ENCODE data around the gene MS4A4A.

Gene MS4A4A

DNA sequence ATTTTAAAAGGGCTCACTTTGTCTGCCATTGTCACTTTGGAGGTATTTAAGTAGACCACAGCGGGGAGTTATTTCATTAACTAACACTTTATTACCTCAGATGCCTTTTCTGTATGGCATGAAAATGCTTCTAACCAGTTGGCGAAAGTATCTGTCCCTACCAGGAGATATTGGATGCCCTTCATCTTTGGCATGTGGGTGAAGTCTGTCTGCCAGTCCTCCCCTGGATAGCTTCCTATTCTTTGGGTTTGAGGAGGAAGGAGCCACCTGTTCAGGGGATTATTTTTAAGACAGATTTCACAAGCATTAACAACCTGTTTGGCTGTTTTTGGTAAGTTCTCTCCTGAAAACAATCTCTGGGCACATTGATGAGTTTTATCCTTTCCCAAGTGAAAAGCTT is 63.7 kb downstream of the MS4A4A start:
- in situ Hi-C loops (cut with MboI; ENCODE audit: low sequenced_read_pairs) = loop anchor here (10.0 kb wide), 1 partner anchor 79 kb away; no protein-coding TSS in a partner anchor
- H3K9me3 ChIP-seq = 0 out of 2 replicates have a peak, but pooled peaks cover 2% of the 10 kb centered on the region

DNA sequence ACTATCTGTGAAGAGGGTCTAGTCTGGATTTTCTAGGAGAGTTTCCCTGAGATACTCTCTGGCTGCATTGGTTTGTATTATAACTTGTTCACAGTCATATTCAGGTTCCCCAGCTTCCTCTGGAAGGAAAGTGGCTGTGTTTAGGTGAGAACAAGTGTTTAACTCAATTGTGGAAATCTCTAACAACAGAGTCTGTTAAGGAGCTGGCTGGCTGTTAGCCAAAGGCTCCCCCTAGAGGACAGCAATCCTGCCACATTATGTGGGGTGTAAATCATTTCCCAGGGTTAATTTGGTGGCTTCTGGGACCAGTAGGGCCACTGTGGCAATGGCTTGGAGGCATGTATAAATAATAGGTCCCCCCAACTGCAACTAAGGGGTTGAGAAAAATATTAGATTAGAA is 65.0 kb downstream of the MS4A4A start:
- H3K9me3 ChIP-seq = 0 out of 2 replicates have a peak, but pooled peaks cover 2% of the 10 kb centered on the region
- H3K36me3 ChIP-seq (replicated peaks) = no peaks in the 10 kb centered on the region
- H3K4me1 ChIP-seq = peaks cover 3% of the 10 kb centered on the region
- no peak overlapping the region for H3K4me3 ChIP-seq
- in situ Hi-C loops (cut with MboI; ENCODE audit: low sequenced_read_pairs) = loop anchor here (10.0 kb wide), 1 partner anchor 81 kb away; no protein-coding TSS in a partner anchor
- no peaks in the 10 kb centered on the region for H3K27me3 ChIP-seq (ENCODE audit: low read depth)
- peak; percentile 54 to 76 for DNase-seq (ENCODE audit: low spot score in 2 of 2)

More for the DNA sequence above, 63.7 kb downstream of the MS4A4A start:
- DNase-seq (ENCODE audit: low spot score in 2 of 2) = no peak
- no peaks in the 10 kb centered on the region for H3K27me3 ChIP-seq (ENCODE audit: low read depth)
- no peak overlapping the region for H3K4me3 ChIP-seq
- no peaks in the 10 kb centered on the region for H3K4me1 ChIP-seq
- H3K36me3 ChIP-seq (replicated peaks) = no peaks in the 10 kb centered on the region

DNA sequence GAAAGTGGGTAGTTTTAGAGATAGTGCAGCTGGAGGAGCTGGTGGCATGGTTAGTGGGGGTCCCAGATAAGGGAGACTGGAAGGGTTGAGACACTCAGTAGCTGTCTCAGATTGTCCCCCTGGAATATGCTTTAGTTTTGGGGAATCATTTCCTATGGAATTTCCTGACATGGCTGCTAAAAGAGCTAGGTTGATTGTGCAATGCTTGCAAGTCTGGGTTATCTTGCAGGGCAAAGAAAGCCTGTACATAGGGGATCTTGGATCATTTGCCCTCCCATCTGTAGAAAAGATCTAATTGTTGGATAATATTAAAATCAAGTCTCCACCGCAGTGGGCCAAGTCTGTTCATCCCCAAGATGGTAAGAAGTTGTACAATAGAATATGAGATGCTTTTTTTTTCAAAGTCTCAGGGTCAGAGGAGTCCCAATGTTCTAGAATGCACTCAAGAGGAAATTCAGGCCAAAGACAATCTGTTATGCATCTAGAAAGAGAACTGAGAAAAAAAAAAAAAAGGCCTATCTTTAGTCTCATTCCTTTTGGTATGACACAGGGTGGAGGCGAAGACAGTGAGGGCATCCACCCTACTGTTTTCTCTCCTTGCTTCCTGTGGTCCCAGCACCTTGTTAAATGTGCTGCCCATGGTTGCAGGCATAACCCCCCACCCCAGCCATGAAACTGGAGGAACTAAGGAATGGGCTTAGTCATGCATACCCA is 66.8 kb downstream of the MS4A4A start:
- no peak overlapping the region for H3K4me3 ChIP-seq

DNA sequence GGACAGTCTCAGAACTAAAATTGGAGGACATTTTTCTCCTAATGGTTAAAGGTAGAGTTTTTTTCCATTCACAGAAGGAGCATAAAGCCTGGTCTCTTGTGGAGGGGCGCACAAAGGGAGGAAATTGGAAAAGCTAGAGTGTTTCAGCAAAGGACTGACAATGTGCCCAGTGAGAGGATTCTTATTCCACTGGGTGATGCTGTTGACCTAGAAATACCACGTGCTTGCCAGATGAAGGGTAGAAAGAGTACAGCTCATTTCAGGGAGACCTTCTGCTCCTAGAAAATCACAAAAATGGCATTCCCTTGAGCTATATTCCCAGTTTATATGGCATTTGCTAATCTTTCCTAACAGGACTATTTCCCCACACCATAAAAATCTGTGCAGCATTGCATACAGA is 67.7 kb downstream of the MS4A4A start:
- in situ Hi-C loops (cut with MboI; ENCODE audit: low sequenced_read_pairs) = loop anchor here (10.0 kb wide), 1 partner anchor 83 kb away; no protein-coding TSS in a partner anchor
- H3K4me1 ChIP-seq = peaks cover 9% of the 10 kb centered on the region
- no peaks in the 10 kb centered on the region for H3K36me3 ChIP-seq (replicated peaks)
- no peak overlapping the region for H3K4me3 ChIP-seq
- no peaks in the 10 kb centered on the region for H3K27me3 ChIP-seq (ENCODE audit: low read depth)
- DNase-seq (ENCODE audit: low spot score in 2 of 2) = no peak
- H3K9me3 ChIP-seq = 0 out of 2 replicates have a peak, but pooled peaks cover 2% of the 10 kb centered on the region

More for the DNA sequence above, 66.8 kb downstream of the MS4A4A start:
- Histone ChIP-seq H3K9me3 (0 out of 2 replicates have a peak, but pooled peaks cover 2% of the 10 kb centered on the region), H3K4me1 (peaks cover 9% of the 10 kb centered on the region), H3K36me3 (replicated peaks) (no peaks in the 10 kb centered on the region), H3K27me3 (ENCODE audit: low read depth) (no peaks in the 10 kb centered on the region)
- no peak for DNase-seq (ENCODE audit: low spot score in 2 of 2)
- in situ Hi-C loops (cut with MboI; ENCODE audit: low sequenced_read_pairs) = loop anchor here (10.0 kb wide), 1 partner anchor 82 kb away; no protein-coding TSS in a partner anchor

DNA sequence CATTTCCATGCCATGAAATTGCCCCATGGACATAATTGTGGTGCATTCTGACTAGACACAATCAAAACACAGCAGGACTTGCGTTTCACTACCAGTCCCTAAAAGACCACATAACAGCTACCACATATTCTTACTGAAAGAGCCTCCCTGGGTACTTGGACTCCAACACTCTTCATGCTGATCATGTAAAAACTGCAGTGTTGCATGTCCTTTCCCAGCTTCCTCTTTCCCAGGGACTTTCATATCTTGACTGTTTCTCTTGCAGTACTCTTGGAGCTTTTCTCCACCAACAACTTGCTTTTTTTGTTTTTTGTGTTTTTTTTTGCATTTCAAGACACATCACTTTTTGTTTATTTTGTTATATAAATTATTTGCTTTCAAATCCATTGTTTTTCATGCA is 69.5 kb downstream of the MS4A4A start:
- H3K36me3 ChIP-seq (replicated peaks) = no peaks in the 10 kb centered on the region
- DNase-seq (ENCODE audit: low spot score in 2 of 2) = no peak
- in situ Hi-C loops (cut with MboI; ENCODE audit: low sequenced_read_pairs) = loop anchor here (10.0 kb wide), 1 partner anchor 85 kb away; no protein-coding TSS in a partner anchor

DNA sequence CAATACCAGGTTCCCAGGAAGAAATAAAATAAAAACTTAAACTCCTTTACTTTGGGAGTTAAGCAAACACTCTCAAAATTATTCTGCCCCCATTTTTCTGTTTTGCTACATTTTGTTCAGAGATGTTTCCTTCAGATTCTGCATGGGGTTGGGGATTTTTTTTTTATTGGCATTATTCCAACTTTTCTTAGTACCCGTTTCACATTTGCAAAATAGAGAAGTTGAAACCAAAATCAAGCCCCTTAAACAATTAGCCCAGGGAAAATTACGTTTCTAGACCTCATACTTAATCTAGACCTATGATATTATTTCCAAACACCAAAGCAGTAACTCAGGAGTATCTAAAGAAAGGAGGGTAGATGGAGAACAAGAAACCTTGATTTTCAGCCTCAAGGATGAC is 77.3 kb downstream of the MS4A4A start:
- Histone ChIP-seq H3K9me3 (peaks cover 9% of the 10 kb centered on the region; the same call in 1 of the 2 replicates), H3K36me3 (replicated peaks) (no peaks in the 10 kb centered on the region), H3K4me3 (no peak overlapping the region), H3K27me3 (ENCODE audit: low read depth) (no peaks in the 10 kb centered on the region), H3K4me1 (no peaks in the 10 kb centered on the region)
- in situ Hi-C loops (cut with MboI; ENCODE audit: low sequenced_read_pairs) = no loop called here
- DNase-seq (ENCODE audit: low spot score in 2 of 2) = no peak

More for the DNA sequence above, 69.5 kb downstream of the MS4A4A start:
- Histone ChIP-seq H3K4me3 (no peak overlapping the region), H3K4me1 (peaks cover 9% of the 10 kb centered on the region), H3K27me3 (ENCODE audit: low read depth) (no peaks in the 10 kb centered on the region), H3K9me3 (0 out of 2 replicates have a peak, but pooled peaks cover 2% of the 10 kb centered on the region)

All from HAP-1 (cell line).